Stimulated activated CD4-positive, alpha-beta T cell treated with anti-CD3 and anti-CD28 coated beads, Interleukin-4, amount 100 ng/mL, for 48 hours (primary cell): ENCODE data around the gene KDM4F.

Source experiments
- DNase-seq, 2 donors: peaks; one replicate each; pipeline ENCODE4 v3.0.0-alpha.2; 2020; ENCODE audit warnings: low read depth in 2 of 2

KDM4F gene

DNA sequence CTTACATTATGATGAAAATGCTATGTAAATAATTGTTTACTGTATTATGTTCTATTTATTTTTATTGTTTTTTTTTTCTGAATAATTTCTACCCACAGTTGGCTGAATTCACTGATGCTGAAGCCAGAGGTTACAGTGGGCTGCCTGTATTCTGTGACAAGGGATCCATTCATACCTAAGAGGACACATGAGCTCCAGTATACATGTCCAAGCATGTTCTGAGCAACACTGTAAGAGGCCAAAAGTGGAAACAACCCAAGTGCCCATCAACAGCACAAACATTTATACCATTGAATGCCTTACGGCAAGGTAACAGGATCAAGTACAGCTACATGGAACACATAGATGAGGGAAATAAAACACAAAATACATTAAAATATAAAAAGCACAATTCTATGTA lies 16.1 kb downstream of the KDM4F start:
- no peak for DNase-seq

DNA sequence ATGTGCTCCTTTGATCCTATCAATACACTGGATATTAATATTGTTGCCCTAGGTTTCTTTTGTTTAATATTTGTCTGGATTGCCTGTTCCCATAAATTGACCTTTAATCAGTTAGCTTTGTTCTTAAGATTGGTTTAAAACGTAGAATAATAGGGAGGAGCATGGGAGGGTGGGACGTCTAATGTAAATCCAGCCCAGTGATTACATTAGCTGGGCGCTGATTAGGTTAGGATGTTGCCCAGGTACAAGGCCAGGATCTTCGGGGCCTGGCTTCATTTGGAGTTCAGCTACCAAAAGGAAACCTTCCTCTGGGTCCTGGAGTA lies 17.5 kb downstream of the KDM4F start, which contains the start of gene SRSF8:
Gene SRSF8 (plus strand): TSS at position 204 of the 323 bp plus-strand sequence. CDS start 308 bp downstream, outside the sequence.
- no peak for DNase-seq

GRCh38 chr11:95067039-95067840 lies 18.0 kb downstream of the KDM4F start:
- peak; percentile 57 to 74 for DNase-seq

DNA sequence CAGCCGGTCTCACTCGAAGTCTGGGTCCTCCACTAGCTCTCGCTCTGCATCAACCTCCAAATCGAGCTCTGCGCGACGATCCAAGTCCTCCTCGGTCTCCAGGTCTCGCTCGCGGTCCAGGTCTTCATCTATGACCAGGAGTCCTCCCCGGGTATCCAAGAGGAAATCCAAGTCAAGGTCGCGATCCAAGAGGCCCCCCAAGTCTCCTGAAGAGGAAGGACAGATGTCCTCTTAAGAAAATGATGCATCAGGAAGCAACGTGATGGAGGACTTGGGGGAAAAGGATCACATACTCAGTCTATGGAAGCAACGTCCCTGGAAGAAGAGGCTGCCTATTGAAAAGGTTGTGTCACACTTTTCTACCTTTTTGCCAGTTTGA lies 18.6 kb downstream of the KDM4F start:
- DNase-seq: no peak

- DNase-seq: peak; percentile 45 to 54
Observed at GRCh38 chr11:95068549-95068948, 19.3 kb downstream of the KDM4F start.

DNA sequence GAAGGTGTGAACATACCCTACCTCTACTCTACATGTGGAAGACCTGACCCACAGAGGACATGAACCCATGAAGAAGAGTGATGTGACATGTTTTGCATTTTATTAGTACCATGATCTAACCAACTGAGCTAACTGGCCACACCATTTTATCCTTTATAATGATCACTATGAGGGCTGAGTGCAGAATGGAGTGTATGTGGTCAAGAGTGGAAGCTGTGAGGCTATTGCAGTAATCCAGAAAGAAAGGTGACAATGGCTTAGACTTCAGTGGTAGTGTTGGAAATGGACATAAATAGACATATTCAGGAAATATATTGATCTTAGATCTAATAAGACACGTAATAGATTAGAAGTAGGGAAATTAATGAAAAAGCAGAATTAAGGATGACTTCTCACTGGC lies 21.2 kb downstream of the KDM4F start:
- no peak for DNase-seq

GRCh38 chr11:95072948-95073347 lies 23.7 kb downstream of the KDM4F start:
- no peak for DNase-seq

GRCh38 chr11:95074792-95075563 lies 25.8 kb downstream of the KDM4F start:
- no peak for DNase-seq

DNA sequence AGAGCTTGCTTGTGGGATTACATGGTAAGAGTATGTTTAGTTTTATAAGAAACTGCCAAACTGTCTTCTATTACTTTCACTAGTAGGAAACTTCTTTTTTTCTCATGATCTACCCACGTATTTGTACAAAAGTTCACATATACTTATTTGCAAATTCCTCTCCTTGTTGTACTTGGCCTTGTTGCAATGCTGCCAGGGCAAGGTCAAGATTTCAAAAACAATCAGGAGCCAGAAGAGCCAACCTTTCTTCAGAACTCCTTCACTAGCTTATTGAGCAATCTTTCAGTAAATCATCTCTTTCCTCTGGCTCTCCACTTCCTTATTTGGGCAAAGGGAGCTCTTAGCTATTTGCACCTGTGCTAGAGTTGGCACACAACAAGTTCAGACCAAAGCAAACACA lies 27.2 kb downstream of the KDM4F start:
- no peak for DNase-seq

DNA sequence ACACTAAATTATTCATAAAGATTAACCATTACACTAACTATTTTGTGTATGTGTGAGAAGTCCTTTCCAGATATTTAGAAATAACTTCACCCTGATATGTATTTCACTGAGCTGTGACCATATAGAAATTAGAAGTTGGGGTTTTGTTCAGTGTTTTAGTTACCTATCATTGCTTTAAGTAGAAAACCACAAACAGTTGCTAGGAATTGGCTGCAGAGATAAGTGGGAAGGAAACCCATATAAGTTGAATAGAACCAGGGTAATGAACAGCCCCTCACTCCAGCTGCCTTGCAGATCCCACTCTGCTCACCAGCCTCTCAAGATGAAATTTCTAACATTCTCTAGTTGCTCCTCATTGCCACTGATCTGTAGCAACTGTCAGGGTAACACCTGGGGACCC lies 27.8 kb downstream of the KDM4F start:
- DNase-seq: no peak

GRCh38 chr11:95078526-95078925 lies 29.3 kb downstream of the KDM4F start:
- DNase-seq: no peak

- DNase-seq: no peak
Observed at GRCh38 chr11:95081010-95081409, 31.8 kb downstream of the KDM4F start.

- DNase-seq: no peak
Observed at GRCh38 chr11:95081412-95081811, 32.2 kb downstream of the KDM4F start.

GRCh38 chr11:95082576-95083001 lies 33.4 kb downstream of the KDM4F start:
- no peak for DNase-seq

- peak in 1 of 2 donors; percentile 58 for DNase-seq
Observed at GRCh38 chr11:95084509-95084908, 35.3 kb downstream of the KDM4F start.

GRCh38 chr11:95085117-95085816 lies 36.0 kb downstream of the KDM4F start:
- no peak for DNase-seq

DNA sequence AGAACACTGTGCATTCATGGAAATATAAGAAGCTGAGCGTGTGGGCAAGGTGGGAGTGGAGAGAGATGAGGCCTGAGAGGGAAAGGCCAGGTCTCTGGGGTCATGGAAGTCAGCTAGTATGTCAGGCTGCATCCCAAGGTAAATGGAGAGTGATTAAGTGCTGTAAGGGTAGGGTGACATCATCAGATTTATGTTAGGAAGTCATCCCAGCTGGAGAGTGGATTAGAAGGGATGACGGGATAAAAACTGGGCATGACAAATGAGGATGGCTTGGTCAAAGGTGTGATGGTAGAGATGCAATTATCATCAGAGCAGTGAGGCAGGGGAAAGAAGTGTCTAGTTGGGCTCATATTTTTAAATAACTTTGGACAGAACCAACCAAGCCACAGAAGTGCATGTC lies 36.9 kb downstream of the KDM4F start:
- no peak for DNase-seq

DNA sequence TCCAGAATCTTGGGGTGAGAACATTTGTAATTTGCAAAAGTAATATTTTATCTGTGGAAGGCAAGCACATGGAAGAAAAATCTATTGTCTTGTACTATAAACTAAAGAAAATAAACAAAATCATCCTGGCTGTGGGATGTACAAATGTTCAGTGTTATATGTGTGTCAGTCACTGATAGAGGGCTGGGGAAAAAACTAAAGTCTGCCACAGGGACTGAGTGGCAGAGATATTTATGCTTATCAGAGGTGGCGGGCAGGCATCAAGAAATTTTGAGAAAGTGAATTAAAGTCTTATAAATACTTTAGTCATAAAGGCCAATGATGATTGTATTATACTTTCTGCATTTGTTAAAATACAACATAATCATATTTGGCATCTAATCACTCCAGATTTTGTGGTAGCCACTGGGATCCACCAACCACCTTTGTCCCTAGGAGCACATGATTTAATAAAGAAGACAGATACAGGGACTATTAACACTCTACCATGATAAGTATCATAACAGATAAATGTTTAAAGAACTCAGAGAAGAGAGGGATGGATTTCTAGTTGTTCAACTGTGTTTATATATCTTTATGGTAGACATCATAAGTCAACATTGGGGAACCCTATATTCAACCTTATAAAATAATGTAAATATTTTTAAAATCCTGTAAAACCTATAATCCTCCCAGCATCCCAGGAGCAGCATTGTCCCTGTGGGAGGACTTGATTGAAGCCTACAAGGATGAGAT lies 37.8 kb downstream of the KDM4F start:
- no peak for DNase-seq

DNA sequence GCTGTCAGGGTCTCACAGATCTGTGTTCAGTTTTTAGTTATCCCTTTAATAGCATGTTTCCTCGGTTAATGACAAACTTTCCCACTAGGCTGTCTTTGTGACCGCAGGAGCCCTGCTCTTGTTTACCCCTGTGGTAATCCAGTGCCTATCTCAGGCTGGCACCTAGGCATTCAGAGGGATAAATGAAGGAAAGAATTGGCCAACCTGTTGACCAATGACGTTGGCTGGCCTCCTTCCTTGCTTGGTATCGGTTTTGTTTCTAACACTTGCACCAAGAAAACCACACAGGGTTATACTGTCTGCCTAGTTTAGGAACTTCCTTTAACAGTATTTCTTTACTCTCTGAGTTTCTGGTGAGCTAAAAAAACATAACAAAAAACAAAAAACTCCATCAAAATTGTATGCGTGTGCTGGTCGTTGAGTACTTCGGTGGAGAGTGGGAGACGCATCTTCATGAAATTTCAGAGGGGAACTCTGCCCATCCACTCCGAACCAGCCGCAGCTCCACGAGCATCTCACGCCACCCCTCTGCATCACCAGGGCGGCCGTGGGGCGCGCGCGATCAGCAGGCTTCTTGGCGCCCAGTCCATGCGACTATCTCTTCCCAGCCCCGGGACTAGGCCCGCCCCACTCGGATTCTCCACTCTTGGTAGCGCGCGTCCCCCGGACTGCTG lies 39.9 kb downstream of the KDM4F start:
- DNase-seq: no peak

- DNase-seq: peak; percentile 74 to 80
Observed at GRCh38 chr11:95089620-95090542, 40.7 kb downstream of the KDM4F start, which contains the start of gene ENDOD1. ENDOD1 (plus strand) TSS chr11:95089846; CDS start chr11:95089928, 82 bp downstream.
